ENCODE measurements around the gene USP7.

GRCh38 chr16:8966817-8967131 is 3.1 kb upstream of the USP7 start:
- TF ChIP-seq CTCF (IDR thresholded peaks at IDR 0.05) (no peak), REST (IDR thresholded peaks at IDR 0.05; ENCODE audit: insufficient read depth in 1 of 2, low read depth in 2 of 2, low read length in 1 of 2) (no peak), POLR2AphosphoS5 (IDR thresholded peaks at IDR 0.05; ENCODE audit: low read depth, low read length) (no peak), SIN3A (IDR thresholded peaks at IDR 0.05; ENCODE audit: borderline replicate concordance, insufficient read depth, low read depth, low read length) (no peak)

Data from Panc1 (cell line).